Karpas-422 (cell line): Measurements from ENCODE around the gene BHLHA15. TPM values are rescaled to one million over a fixed set of nuclear protein-coding genes. Genes with fewer than 3 reads are reported as not detected.
A peak's percentile ranks its signal among the peaks of the same experiment; 100 is the strongest.

Experiments
- DNase-seq: peaks from one replicate; pipeline ENCODE4 v3.0.0-alpha.2; 2015
- H2AFZ ChIP-seq: fragments of 200-600 bp; sonication (generic); 2 replicates; pipeline ENCODE4 v1.6.1; 2014; ENCODE audit warnings: antibody characterized with exemption, low read length, mixed read lengths
- H3K27ac ChIP-seq: fragments of 200-600 bp; sonication (generic); 2 replicates; pipeline ENCODE4 v1.5.1; 2014; ENCODE audit warnings: mild to moderate bottlenecking, low read length, moderate library complexity
- H3K27me3 ChIP-seq: fragments of 200-600 bp; sonication (generic); 2 replicates; pipeline ENCODE4 v1.6.1; 2014; ENCODE audit warnings: low read length, mixed read lengths
- H3K36me3 ChIP-seq: fragments of 200-600 bp; sonication (generic); 2 replicates; pipeline ENCODE4 v1.6.1; 2014; ENCODE audit warnings: low read length, mixed read lengths; ENCODE audit not compliant: insufficient read depth
- H3K4me1 ChIP-seq: fragments of 200-600 bp; sonication (generic); 2 replicates; pipeline ENCODE4 v1.6.1; 2014; ENCODE audit warnings: mild to moderate bottlenecking, low read length, mixed read lengths
- H3K4me2 ChIP-seq: fragments of 200-600 bp; sonication (generic); 2 replicates; pipeline ENCODE4 v1.6.1; 2014; ENCODE audit warnings: low read length, low read depth, mild to moderate bottlenecking; ENCODE audit not compliant: poor library complexity, severe bottlenecking
- H3K4me3 ChIP-seq: fragments of 200-600 bp; sonication (generic); 2 replicates; pipeline ENCODE4 v1.5.1; 2014; ENCODE audit warnings: mild to moderate bottlenecking, antibody characterized with exemption, low read length, mixed read lengths
- H3K79me2 ChIP-seq: fragments of 200-600 bp; sonication (generic); 2 replicates; pipeline ENCODE4 v1.6.1; 2014; ENCODE audit warnings: mild to moderate bottlenecking, low read length, mixed read lengths
- H3K9ac ChIP-seq: fragments of 200-600 bp; sonication (generic); 2 replicates; pipeline ENCODE4 v1.6.0; 2014; ENCODE audit warnings: low read length
- H3K9me2 ChIP-seq: fragments of 200-600 bp; sonication (generic), shearing (Covaris generic); replicated peaks from 2 replicates; pipeline ENCODE4 v1.6.0; 2014; ENCODE audit warnings: mild to moderate bottlenecking, low read length, moderate library complexity; ENCODE audit not compliant: insufficient read depth
- H3K9me3 ChIP-seq: fragments of 300-700, 200-600 bp; sonication (generic); 2 replicates; pipeline ENCODE4 v1.6.1; 2014; ENCODE audit warnings: low read length, mixed read lengths
- H4K20me1 ChIP-seq: fragments of 200-600 bp; sonication (generic); 2 replicates; pipeline ENCODE4 v1.6.1; 2014; ENCODE audit warnings: mild to moderate bottlenecking, antibody characterized with exemption, low read length, low read depth; ENCODE audit not compliant: insufficient read depth
- total RNA-seq: library from RNA; depleted of rRNA; stranded (reverse); fragments of >200 nt; shearing (Covaris generic); gene quantifications from 2 replicates; pipeline ENCODE4 v1.2.3, GENCODE V29; 2014; ENCODE audit warnings: low replicate concordance; rRNA removed

The BHLHA15 gene
- total RNA-seq, result not detected in 2 replicates

GRCh38 chr7:98211221-98211675, at the start of gene BHLHA15:
BHLHA15 (plus strand) TSS chr7:98211439; CDS start chr7:98212310, 871 bp downstream.
- H3K79me2 ChIP-seq, result no peaks in the 10 kb centered on the region
- no peak within 1 kb of the TSS for H3K27ac ChIP-seq
- H3K9ac ChIP-seq, result no peak within 1 kb of the TSS
- H3K9me2 ChIP-seq, result no peaks in the 10 kb centered on the region
- no peaks in the 10 kb centered on the region for H3K27me3 ChIP-seq
- no peaks in the 10 kb centered on the region for H3K4me1 ChIP-seq
- no peak within 1 kb of the TSS for H2AFZ ChIP-seq
- H3K4me2 ChIP-seq, result no peak within 1 kb of the TSS
- no peak within 1 kb of the TSS for H3K4me3 ChIP-seq
- peaks cover 26% of the 10 kb centered on the region; the same call in 1 of the 2 replicates for H4K20me1 ChIP-seq
- no peaks in the 10 kb centered on the region for H3K36me3 ChIP-seq
- H3K9me3 ChIP-seq, result no peaks in the 10 kb centered on the region
- no peak for DNase-seq

GRCh38 chr7:98162758-98163157, 48.5 kb upstream of the BHLHA15 start:
- no peak overlapping the region for H3K9ac ChIP-seq
- H3K79me2 ChIP-seq, result no peaks in the 10 kb centered on the region
- H3K4me3 ChIP-seq, result no peak overlapping the region
- H3K4me2 ChIP-seq, result no peak overlapping the region
- H3K4me1 ChIP-seq, result peaks cover 5% of the 10 kb centered on the region; the same call in 1 of the 2 replicates
- no peaks in the 10 kb centered on the region for H3K9me3 ChIP-seq
- no peaks in the 10 kb centered on the region for H3K27me3 ChIP-seq
- H3K9me2 ChIP-seq, result no peaks in the 10 kb centered on the region
- no peak overlapping the region for H3K27ac ChIP-seq
- no peak for DNase-seq
- H4K20me1 ChIP-seq, result peaks cover 49% of the 10 kb centered on the region
- H2AFZ ChIP-seq, result no peak overlapping the region
- H3K36me3 ChIP-seq, result no peaks in the 10 kb centered on the region

- Histone ChIP-seq H4K20me1 (peaks cover 54% of the 10 kb centered on the region), H3K4me2 (no peak overlapping the region), H2AFZ (no peak overlapping the region), H3K9me2 (no peaks in the 10 kb centered on the region), H3K4me1 (peaks cover 5% of the 10 kb centered on the region; the same call in 1 of the 2 replicates), H3K27me3 (no peaks in the 10 kb centered on the region), H3K36me3 (no peaks in the 10 kb centered on the region), H3K79me2 (no peaks in the 10 kb centered on the region), H3K9ac (no peak overlapping the region), H3K4me3 (no peak overlapping the region), H3K27ac (no peak overlapping the region), H3K9me3 (no peaks in the 10 kb centered on the region)
- DNase-seq, result no peak
These were observed 48.0 kb upstream of the BHLHA15 start for GRCh38 chr7:98163269-98163668.

GRCh38 chr7:98163704-98164494, 47.3 kb upstream of the BHLHA15 start:
- DNase-seq, result no peak
- peaks cover 56% of the 10 kb centered on the region for H4K20me1 ChIP-seq
- H3K79me2 ChIP-seq, result no peaks in the 10 kb centered on the region
- H3K9me2 ChIP-seq, result no peaks in the 10 kb centered on the region
- H3K9me3 ChIP-seq, result no peaks in the 10 kb centered on the region
- H2AFZ ChIP-seq, result no peak overlapping the region
- H3K36me3 ChIP-seq, result no peaks in the 10 kb centered on the region
- H3K4me1 ChIP-seq, result peaks cover 5% of the 10 kb centered on the region; the same call in 1 of the 2 replicates
- no peak overlapping the region for H3K4me2 ChIP-seq
- H3K27me3 ChIP-seq, result no peaks in the 10 kb centered on the region
- H3K27ac ChIP-seq, result no peak overlapping the region
- H3K4me3 ChIP-seq, result no peak overlapping the region
- H3K9ac ChIP-seq, result no peak overlapping the region

GRCh38 chr7:98165827-98166667, 45.2 kb upstream of the BHLHA15 start:
- Histone ChIP-seq H2AFZ (no peak overlapping the region), H3K79me2 (no peaks in the 10 kb centered on the region), H3K27ac (no peak overlapping the region), H3K27me3 (no peaks in the 10 kb centered on the region), H3K4me1 (peaks cover 5% of the 10 kb centered on the region; the same call in 1 of the 2 replicates), H3K9ac (no peak overlapping the region), H3K36me3 (no peaks in the 10 kb centered on the region), H3K4me3 (no peak overlapping the region), H4K20me1 (peaks cover 66% of the 10 kb centered on the region), H3K9me2 (no peaks in the 10 kb centered on the region), H3K9me3 (no peaks in the 10 kb centered on the region), H3K4me2 (no peak overlapping the region)
- DNase-seq, result peak; percentile 87

GRCh38 chr7:98166668-98166970, 44.6 kb upstream of the BHLHA15 start:
- Histone ChIP-seq H3K4me1 (peaks cover 5% of the 10 kb centered on the region; the same call in 1 of the 2 replicates), H3K36me3 (no peaks in the 10 kb centered on the region), H3K27ac (no peak overlapping the region), H3K9me3 (no peaks in the 10 kb centered on the region), H4K20me1 (peaks cover 66% of the 10 kb centered on the region), H3K9me2 (no peaks in the 10 kb centered on the region), H3K4me3 (no peak overlapping the region), H3K9ac (no peak overlapping the region), H3K4me2 (no peak overlapping the region), H2AFZ (no peak overlapping the region), H3K27me3 (no peaks in the 10 kb centered on the region), H3K79me2 (no peaks in the 10 kb centered on the region)
- no peak for DNase-seq

GRCh38 chr7:98167653-98168052, 43.6 kb upstream of the BHLHA15 start:
- Histone ChIP-seq H3K9me3 (no peaks in the 10 kb centered on the region), H3K9me2 (no peaks in the 10 kb centered on the region), H3K27ac (no peak overlapping the region), H2AFZ (no peak overlapping the region), H3K79me2 (no peaks in the 10 kb centered on the region), H3K9ac (no peak overlapping the region), H3K4me1 (peaks cover 1% of the 10 kb centered on the region; the same call in 1 of the 2 replicates), H3K4me2 (no peak overlapping the region), H3K4me3 (no peak overlapping the region), H4K20me1 (peaks cover 56% of the 10 kb centered on the region), H3K27me3 (no peaks in the 10 kb centered on the region), H3K36me3 (no peaks in the 10 kb centered on the region)
- DNase-seq, result no peak
